GM10248 (cell line): Measurements from ENCODE around the gene OR2J3.

Experiments used
- CTCF ChIA-PET: fragments of 300-600 bp; sonication (Branson Sonifier 250); formaldehyde crosslinking; extraction: SDS; loops from one replicate; lab custom pipeline; 2021; ENCODE audit warnings: antibody characterized with exemption; lab: Yijun Ruan, JAX
- POLR2A ChIA-PET: fragments of 350-650 bp; sonication (Branson Sonifier 250); formaldehyde crosslinking; extraction: SDS; loops from one replicate; lab custom pipeline; 2020; ENCODE audit warnings: antibody characterized with exemption; lab: Yijun Ruan, JAX
- DNase-seq: peaks from one replicate; pipeline ENCODE4 v3.0.0; 2012; ENCODE audit errors: extremely low spot score
- CTCF ChIP-seq: IDR thresholded peaks from 2 replicates; pipeline ENCODE4 v1.5.1; 2012; ENCODE audit warnings: mild to moderate bottlenecking, low read depth; ENCODE audit errors: extremely low read depth, missing control alignments, control extremely low read depth

Gene OR2J3

DNA sequence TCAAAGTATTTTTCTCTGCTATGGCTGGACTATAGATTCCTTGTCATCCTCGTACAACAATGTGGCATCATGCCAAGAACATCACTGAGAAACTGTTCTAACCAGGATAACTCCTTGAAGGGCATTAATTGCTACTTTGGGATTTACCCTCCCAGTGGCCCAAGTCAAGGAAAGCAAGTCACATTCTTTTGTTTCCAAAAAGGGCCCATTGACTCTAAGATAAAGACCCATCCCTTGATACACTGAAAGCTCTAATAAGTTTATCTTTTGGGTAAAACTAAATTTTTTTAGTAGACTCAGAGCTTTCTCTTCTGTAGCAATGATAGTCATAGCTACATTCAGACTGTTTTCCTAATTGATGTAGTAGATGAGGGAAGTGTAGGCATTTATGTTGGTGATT is at the start of gene OR2J3:
Gene OR2J3, plus strand, starts transcription at position 301 of the 400 bp plus-strand sequence. CDS start 3,833 bp downstream, outside the sequence.
- TF ChIP-seq CTCF: no peak
- ChIA-PET POLR2A (no interaction called here), CTCF (interaction anchor here (1.3 to 2.0 kb wide), 2 partner anchors 9 to 32 kb away, joined by 3 to 6 read pairs; no protein-coding TSS in a partner anchor)
- no peak for DNase-seq

DNA sequence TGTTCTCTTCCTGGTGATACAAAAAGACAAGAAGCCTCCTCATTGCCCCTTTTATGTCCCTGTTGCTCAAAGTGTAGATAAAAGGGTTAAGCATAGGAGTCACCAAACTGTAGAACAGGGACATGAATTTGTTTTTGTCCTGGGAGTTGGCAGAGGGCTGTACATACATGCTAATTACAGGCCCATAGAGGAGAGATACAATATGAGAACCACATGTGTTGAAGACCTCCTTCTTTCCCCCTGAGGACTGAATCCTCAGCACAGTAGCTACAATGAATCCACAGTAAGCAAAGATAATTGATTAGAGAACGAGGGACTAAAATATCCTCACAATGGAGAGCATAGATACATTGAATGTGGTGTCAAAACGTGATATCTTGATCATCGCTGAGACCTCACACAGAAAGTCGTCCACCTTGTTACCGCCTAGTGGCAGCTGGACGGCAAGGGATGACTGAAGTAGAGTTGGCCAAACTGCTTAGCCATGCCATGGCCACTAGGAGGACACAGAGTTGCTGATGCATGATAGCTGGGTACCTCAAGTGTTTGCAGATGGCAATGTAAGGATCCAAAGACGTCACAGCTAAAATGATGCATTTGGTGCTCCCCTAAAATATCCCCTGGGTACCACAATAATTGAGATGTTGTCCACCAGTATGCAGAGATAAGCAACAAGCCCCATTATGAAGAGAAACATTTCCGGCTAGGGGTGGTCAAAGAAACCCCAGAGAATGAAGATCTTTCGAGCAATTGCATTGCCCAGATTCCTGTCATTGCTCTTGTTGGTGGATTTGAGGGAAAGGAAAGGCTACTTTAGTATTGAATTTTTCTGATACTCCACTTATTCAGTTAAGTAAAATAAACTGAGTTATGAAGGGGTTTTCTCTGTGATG is 35.8 kb upstream of the OR2J3 start:
- CTCF ChIA-PET: interaction anchor here (0.8 to 1.6 kb wide), 2 partner anchors 17 to 31 kb away, joined by 4 to 5 read pairs; no protein-coding TSS in a partner anchor
- DNase-seq: peak; percentile 23
- peak; percentile 44 for TF ChIP-seq CTCF
- POLR2A ChIA-PET: no interaction called here

- TF ChIP-seq CTCF: no peak
- no peak for DNase-seq
- CTCF ChIA-PET: no interaction called here
- POLR2A ChIA-PET: no interaction called here
Measured at GRCh38 chr6:29079203-29079602, 28.7 kb upstream of the OR2J3 start.

GRCh38 chr6:29081312-29081711 is 26.5 kb upstream of the OR2J3 start:
- ChIA-PET POLR2A (no interaction called here), CTCF (no interaction called here)
- no peak for DNase-seq
- TF ChIP-seq CTCF: no peak

GRCh38 chr6:29082457-29082856 is 25.4 kb upstream of the OR2J3 start:
- ChIA-PET CTCF (interaction anchor here (0.9 kb wide), 1 partner anchor 24 kb away, joined by 3 read pairs; no protein-coding TSS in a partner anchor), POLR2A (no interaction called here)
- TF ChIP-seq CTCF: no peak
- DNase-seq: no peak

DNA sequence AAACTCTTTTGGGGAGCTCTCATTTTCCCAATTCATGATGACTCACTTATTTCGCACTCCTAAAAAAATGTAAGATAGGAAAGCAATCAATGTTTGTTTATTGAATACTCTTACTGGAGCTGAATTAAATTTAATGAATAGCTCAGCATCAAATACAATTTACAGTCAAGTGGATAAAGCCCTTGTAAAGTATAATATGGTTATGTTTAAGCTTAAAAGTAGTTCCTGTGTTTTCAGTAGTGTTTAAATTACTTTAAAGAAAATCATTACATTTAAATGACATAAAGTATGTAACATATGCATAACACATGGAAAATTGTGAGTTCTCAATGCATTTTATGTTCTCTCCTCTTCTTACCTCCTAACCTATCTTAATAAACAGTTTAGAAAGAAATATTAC is 20.6 kb upstream of the OR2J3 start, which contains the start of gene OR2B3:
Gene OR2B3, minus strand, starts transcription at position 101 of the 400 bp plus-strand sequence. Its CDS starts 65 bp downstream, at position 36.
- TF ChIP-seq CTCF: no peak
- ChIA-PET CTCF (no interaction called here), POLR2A (no interaction called here)
- DNase-seq: no peak
